ENCODE results near the gene ZNF628.

- TF ChIP-seq CTCF (conservative IDR thresholded peaks at IDR 0.05; ENCODE audit: low read depth, low read length) (no peak), RAD21 (IDR thresholded peaks at IDR 0.05; ENCODE audit: low read length) (no peak; the same call in 1 of the 2 replicates), POLR2A (IDR thresholded peaks at IDR 0.05; ENCODE audit: low read depth, low read length) (no peak), RCOR1 (IDR thresholded peaks at IDR 0.05; ENCODE audit: insufficient replicate concordance, low read length) (no peak), RFX5 (IDR thresholded peaks at IDR 0.05; ENCODE audit: low read depth, low read length) (no peak), SMC3 (IDR thresholded peaks at IDR 0.05; ENCODE audit: low read depth, low read length) (peak; percentile 2; the same call in 1 of the 2 replicates), FOS (IDR thresholded peaks at IDR 0.05; ENCODE audit: low read depth, low read length) (peak; percentile 81)
Measured at GRCh38 chr19:55519451-55520311, 43.3 kb downstream of the ZNF628 start.
